AG09319 (cell line): Measurements from ENCODE around the gene CHURC1.
"Not testable (repeated sequence)": the region's sequence is repeated elsewhere in the genome, so short reads cannot be mapped to it uniquely, and the experiment has no call there.

Experiments
- DNase-seq: peaks from one replicate; pipeline ENCODE4 v3.0.0-alpha.2; 2010; ENCODE audit warnings: low read depth; ENCODE audit errors: extremely low read depth
- TF ChIP-seq, protein P1 (sequence below): IDR thresholded peaks from 2 replicates; pipeline ENCODE4 v1.5.1; 2011; ENCODE audit warnings: low read depth, mild to moderate bottlenecking, inconsistent platforms, low read length, moderate library complexity

CHURC1 gene

DNA sequence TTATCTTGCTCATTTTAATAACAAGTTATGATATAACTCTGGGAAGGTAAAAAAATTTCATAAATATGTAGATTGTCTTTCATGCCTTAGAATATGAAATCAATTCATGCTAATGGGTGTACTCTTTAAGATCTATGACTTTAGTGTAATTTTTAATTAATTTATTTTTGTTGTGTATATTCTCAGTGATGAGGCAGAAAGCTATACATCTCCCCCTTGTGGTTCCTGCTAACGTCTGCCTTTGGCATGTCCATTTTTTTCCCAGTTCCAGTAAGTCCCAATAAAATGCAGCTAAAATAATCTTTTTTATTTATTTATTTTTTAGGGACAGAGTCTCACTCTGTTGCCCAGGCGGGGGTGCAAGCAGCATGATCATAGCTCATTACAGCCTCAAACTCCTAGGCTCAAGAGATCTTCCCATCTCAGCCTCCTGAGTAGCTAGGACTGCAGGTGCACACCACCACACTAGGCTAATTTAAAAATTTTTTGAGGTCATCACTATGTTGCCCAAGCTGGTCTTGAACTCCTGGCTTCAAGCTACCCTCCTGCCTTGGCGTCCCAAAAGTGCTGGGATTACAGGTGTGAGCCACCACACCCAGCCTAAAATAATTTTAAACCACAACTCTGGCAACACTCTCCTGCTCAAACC lies 3.3 kb upstream of the CHURC1 start:
- no peak for DNase-seq
- TF ChIP-seq, protein P1, sequence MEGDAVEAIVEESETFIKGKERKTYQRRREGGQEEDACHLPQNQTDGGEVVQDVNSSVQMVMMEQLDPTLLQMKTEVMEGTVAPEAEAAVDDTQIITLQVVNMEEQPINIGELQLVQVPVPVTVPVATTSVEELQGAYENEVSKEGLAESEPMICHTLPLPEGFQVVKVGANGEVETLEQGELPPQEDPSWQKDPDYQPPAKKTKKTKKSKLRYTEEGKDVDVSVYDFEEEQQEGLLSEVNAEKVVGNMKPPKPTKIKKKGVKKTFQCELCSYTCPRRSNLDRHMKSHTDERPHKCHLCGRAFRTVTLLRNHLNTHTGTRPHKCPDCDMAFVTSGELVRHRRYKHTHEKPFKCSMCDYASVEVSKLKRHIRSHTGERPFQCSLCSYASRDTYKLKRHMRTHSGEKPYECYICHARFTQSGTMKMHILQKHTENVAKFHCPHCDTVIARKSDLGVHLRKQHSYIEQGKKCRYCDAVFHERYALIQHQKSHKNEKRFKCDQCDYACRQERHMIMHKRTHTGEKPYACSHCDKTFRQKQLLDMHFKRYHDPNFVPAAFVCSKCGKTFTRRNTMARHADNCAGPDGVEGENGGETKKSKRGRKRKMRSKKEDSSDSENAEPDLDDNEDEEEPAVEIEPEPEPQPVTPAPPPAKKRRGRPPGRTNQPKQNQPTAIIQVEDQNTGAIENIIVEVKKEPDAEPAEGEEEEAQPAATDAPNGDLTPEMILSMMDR = peak; percentile 67

DNA sequence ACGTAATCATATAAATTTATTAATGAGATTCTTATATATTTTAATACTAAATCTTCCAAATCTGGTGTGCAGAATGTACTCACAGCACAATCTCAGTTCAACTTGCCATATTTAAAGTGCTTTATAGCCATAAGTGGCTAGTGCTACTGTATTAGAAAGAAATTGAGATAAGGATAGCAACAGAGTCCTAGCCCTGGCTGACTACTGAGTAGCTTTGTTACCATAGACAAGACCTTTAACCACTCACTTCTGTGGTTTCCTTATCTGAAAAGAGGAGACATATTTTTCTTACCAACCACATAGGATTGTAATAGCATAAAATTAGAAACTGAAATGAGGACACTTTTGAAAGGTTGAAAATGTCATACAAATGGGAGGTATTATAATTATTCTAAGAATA lies 2.0 kb upstream of the CHURC1 start:
- DNase-seq = no peak
- TF ChIP-seq, protein P1 = no peak

GRCh38 chr14:64913477-64913876 lies 778 bp upstream of the CHURC1 start:
- DNase-seq = not testable (repeated sequence)

DNA sequence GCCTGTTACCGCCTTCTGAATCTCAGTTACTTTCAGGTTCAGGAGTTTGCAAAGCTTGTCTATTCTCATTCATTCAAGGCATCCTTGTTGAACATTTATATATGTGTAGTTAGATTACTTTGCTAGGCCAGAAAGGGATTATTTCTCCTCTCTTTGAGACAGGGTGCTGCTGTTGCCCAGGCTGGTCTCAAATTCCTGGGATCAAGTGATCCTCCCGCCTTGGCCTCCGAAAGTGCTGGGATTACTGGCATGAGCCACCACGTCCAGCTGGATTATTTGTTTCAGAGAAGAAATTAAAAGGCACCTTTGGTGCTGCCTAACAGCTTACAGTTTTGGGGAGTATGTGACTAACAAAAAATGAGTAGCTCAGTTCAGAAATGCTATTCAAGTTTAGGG lies 772 bp downstream of the CHURC1 start:
- no peak for DNase-seq
- TF ChIP-seq, protein P1 = no peak

GRCh38 chr14:64915797-64916196 lies 1.5 kb downstream of the CHURC1 start:
- DNase-seq = no peak
- TF ChIP-seq, protein P1 = no peak

- DNase-seq = no peak
- TF ChIP-seq, protein P1 = no peak
Measured at GRCh38 chr14:64918216-64918615, 4.0 kb downstream of the CHURC1 start.

DNA sequence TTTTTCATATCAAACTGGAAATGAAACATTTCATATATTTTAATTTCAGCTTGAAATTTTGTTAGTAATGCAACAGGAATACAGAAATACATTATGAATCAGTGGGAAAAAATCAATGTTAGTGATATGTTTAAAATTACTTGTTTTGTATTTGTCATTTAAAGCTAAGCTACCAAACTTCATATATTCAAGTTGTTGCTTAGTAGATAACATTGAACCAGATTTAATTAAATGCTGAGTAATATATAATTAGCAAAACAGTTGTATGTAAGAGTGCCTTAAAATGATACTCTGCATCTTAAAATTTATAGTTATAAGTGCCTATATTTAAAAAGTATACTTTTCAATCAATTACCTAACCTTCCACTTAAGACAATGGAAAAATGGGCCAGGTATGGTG lies 5.0 kb downstream of the CHURC1 start:
- TF ChIP-seq, protein P1 = no peak

DNA sequence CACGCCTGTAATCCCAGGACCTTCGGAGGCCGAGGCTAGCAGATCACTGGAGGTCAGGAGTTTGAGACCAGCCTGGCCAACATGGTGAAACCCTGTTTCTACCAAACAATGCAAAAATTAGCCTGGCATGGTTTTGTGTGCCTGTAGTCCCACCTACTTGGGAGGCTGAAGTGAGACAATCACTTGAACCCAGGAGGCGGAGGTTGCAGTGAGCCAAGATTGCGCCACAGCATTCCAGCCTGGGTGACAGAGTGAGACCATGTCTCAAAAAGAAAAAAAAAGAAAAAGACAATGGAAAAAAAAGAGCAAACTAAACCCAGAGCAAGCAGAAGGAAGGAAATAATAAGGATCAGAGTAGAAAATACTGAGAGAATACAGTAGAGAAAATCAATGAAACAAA lies 5.4 kb downstream of the CHURC1 start:
- no peak for DNase-seq
- TF ChIP-seq, protein P1 = no peak

More for the DNA sequence above, 5.0 kb downstream of the CHURC1 start:
- DNase-seq = no peak
